Stimulated activated CD8-positive, alpha-beta memory T cell treated with anti-CD3 and anti-CD28 coated beads, Interleukin-12 subunit alpha, Interleukin-12 subunit beta, amount 100 ng/mL, for 4 hours (primary cell): ENCODE data around the gene DYNC1I1.
"Not testable (repeated sequence)": the region's sequence is repeated elsewhere in the genome, so short reads cannot be mapped to it uniquely, and the experiment has no call there.

Source experiments
- DNase-seq: peaks from one replicate; pipeline ENCODE4 v3.0.0-alpha.2; 2020; ENCODE audit warnings: low read depth

DYNC1I1 gene

GRCh38 chr7:95910341-95910740, 138.0 kb downstream of the DYNC1I1 start:
- no peak for DNase-seq

- DNase-seq: no peak
Observed at GRCh38 chr7:95915731-95916130, 143.4 kb downstream of the DYNC1I1 start.

GRCh38 chr7:95916573-95917297, 144.4 kb downstream of the DYNC1I1 start:
- peak; percentile 32 for DNase-seq

GRCh38 chr7:95917634-95918033, 145.3 kb downstream of the DYNC1I1 start:
- no peak for DNase-seq

- DNase-seq: no peak
Observed at GRCh38 chr7:95919556-95919955, 147.2 kb downstream of the DYNC1I1 start.

- no peak for DNase-seq
Observed at GRCh38 chr7:95921543-95921942, 149.2 kb downstream of the DYNC1I1 start.

- no peak for DNase-seq
Observed at GRCh38 chr7:95922191-95922590, 149.8 kb downstream of the DYNC1I1 start.

GRCh38 chr7:95925236-95925635, 152.9 kb downstream of the DYNC1I1 start:
- no peak for DNase-seq

- no peak for DNase-seq
Observed at GRCh38 chr7:95925971-95926370, 153.6 kb downstream of the DYNC1I1 start.

- no peak for DNase-seq
Observed at GRCh38 chr7:95927756-95928155, 155.4 kb downstream of the DYNC1I1 start.

GRCh38 chr7:95929710-95930280, 157.4 kb downstream of the DYNC1I1 start:
- no peak for DNase-seq

GRCh38 chr7:95931460-95932232, 159.3 kb downstream of the DYNC1I1 start:
- DNase-seq: no peak

GRCh38 chr7:95933618-95934017, 161.3 kb downstream of the DYNC1I1 start:
- DNase-seq: no peak

- DNase-seq: not testable (repeated sequence)
Observed at GRCh38 chr7:95944867-95945266, 172.5 kb downstream of the DYNC1I1 start.

GRCh38 chr7:95950698-95951097, 178.3 kb downstream of the DYNC1I1 start:
- no peak for DNase-seq

- no peak for DNase-seq
Observed at GRCh38 chr7:95951531-95951930, 179.2 kb downstream of the DYNC1I1 start.

GRCh38 chr7:95951997-95952795, 179.8 kb downstream of the DYNC1I1 start:
- DNase-seq: no peak

GRCh38 chr7:95952851-95953250, 180.5 kb downstream of the DYNC1I1 start:
- no peak for DNase-seq

GRCh38 chr7:95955748-95956147, 183.4 kb downstream of the DYNC1I1 start:
- no peak for DNase-seq

GRCh38 chr7:95957510-95957909, 185.2 kb downstream of the DYNC1I1 start:
- DNase-seq: no peak

GRCh38 chr7:95960706-95961244, 188.4 kb downstream of the DYNC1I1 start:
- no peak for DNase-seq

GRCh38 chr7:95963446-95963990, 191.2 kb downstream of the DYNC1I1 start:
- no peak for DNase-seq
